HepG2 (cell line): ENCODE results near the gene HIBADH. TPM values are rescaled to one million over a fixed set of nuclear protein-coding genes. Genes with fewer than 3 reads are reported as not detected.
A peak's percentile ranks its signal among the peaks of the same experiment; 100 is the strongest.

Experiments
- AHR ChIP-seq: IDR thresholded peaks from 2 replicates; pipeline ENCODE4 v1.6.1; 2018; ENCODE audit warnings: missing genetic modification reagents, missing compliant biosample characterization
- FOXC1 ChIP-seq: sonication (generic); formaldehyde crosslinking; IDR thresholded peaks from 2 replicates; pipeline ENCODE4 v1.8.0; 2022; ENCODE audit warnings: mild to moderate bottlenecking, missing genetic modification reagents, borderline replicate concordance
- HNRNPH1 ChIP-seq: fragments of 200-400 bp; formaldehyde crosslinking; optimal IDR thresholded peaks from 2 replicates; pipeline ENCODE3; 2017; ENCODE audit warnings: mild to moderate bottlenecking, low read depth, low read length
- KLF12 ChIP-seq: sonication (generic); formaldehyde crosslinking; IDR thresholded peaks from 2 replicates; pipeline ENCODE4 v1.4.0; 2020; ENCODE audit warnings: missing genetic modification reagents, borderline replicate concordance
- MXI1 ChIP-seq: IDR thresholded peaks from 3 replicates; pipeline ENCODE4 v1.6.1; 2012; ENCODE audit warnings: low read depth, low read length, inconsistent platforms, borderline replicate concordance
- TEAD2 ChIP-seq: sonication (generic); formaldehyde crosslinking; IDR thresholded peaks from 2 replicates; pipeline ENCODE4 v1.9.0; 2021; ENCODE audit warnings: missing genetic modification reagents
- THAP9 ChIP-seq: sonication (generic); formaldehyde crosslinking; IDR thresholded peaks from 2 replicates; pipeline ENCODE4; 2020; ENCODE audit warnings: missing genetic modification reagents, mild to moderate bottlenecking, borderline replicate concordance
- USF2 ChIP-seq, 2 experiments: sonication (generic) in 1 of 2; formaldehyde crosslinking in 1 of 2; IDR thresholded peaks; 2 replicates each; pipeline versions ENCODE4 v1.5.1 to v1.6.1; 2011 to 2020; ENCODE audit warnings: borderline replicate concordance in 1 of 2, low read depth in 1 of 2, low read length in 1 of 2, mild to moderate bottlenecking in 1 of 2, missing genetic modification reagents in 1 of 2, moderate library complexity in 1 of 2
- ZBTB7B ChIP-seq: sonication (generic); formaldehyde crosslinking; IDR thresholded peaks from 2 replicates; pipeline ENCODE4 v1.4.0; 2020; ENCODE audit warnings: missing genetic modification reagents
- ZNF441 ChIP-seq: sonication (generic); formaldehyde crosslinking; IDR thresholded peaks from 2 replicates; pipeline ENCODE4 v1.7.0; 2021; ENCODE audit warnings: missing genetic modification reagents, borderline replicate concordance
- ZNF557 ChIP-seq: sonication (generic); formaldehyde crosslinking; IDR thresholded peaks from 2 replicates; pipeline ENCODE4 v1.4.0; 2020; ENCODE audit warnings: missing genetic modification reagents
- ZNF558 ChIP-seq: sonication (generic); formaldehyde crosslinking; IDR thresholded peaks from 2 replicates; pipeline ENCODE4 v1.9.0; 2022; ENCODE audit warnings: mild to moderate bottlenecking, missing genetic modification reagents, borderline replicate concordance
- ZNF607 ChIP-seq: sonication (generic); formaldehyde crosslinking; IDR thresholded peaks from 2 replicates; pipeline ENCODE4 v1.5.1; 2020; ENCODE audit warnings: missing genetic modification reagents, mild to moderate bottlenecking, borderline replicate concordance
- ZNF619 ChIP-seq: sonication (generic); formaldehyde crosslinking; IDR thresholded peaks from 2 replicates; pipeline ENCODE4 v1.4.0; 2020; ENCODE audit warnings: mild to moderate bottlenecking, missing genetic modification reagents
- ZNF691 ChIP-seq: sonication (generic); formaldehyde crosslinking; IDR thresholded peaks from 2 replicates; pipeline ENCODE4 v1.4.0; 2020; ENCODE audit warnings: missing genetic modification reagents, low read depth, mild to moderate bottlenecking, borderline replicate concordance
- polyA plus RNA-seq, 8 experiments: library from polyadenylated mRNA; depleted of rRNA in 3 of 8; stranded (reverse) in 7 of 8; unstranded in 1 of 8; fragments of >200 nt; fragmentation: Illumina TruSeq in 4 of 8; extraction: Trizol in 4 of 8; gene quantifications; 2 replicates each; pipeline versions ENCODE4 v1.2.1 to v1.2.3, GENCODE V29; 2011 to 2016; ENCODE audit warnings: low read depth in 4 of 8, missing spikeins in 1 of 8, mixed read lengths in 1 of 8; ENCODE audit not compliant: insufficient read depth in 1 of 8
- total RNA-seq, 5 experiments: library from RNA; depleted of rRNA; stranded (reverse); fragments of >200 nt; fragmentation: Illumina TruSeq; extraction: Trizol; gene quantifications; 2 replicates each; pipeline ENCODE4 v1.2.3, GENCODE V29; 2016; ENCODE audit warnings: low read depth in 1 of 5
- TF ChIP-seq, protein P1 (sequence below): sonication (generic); formaldehyde crosslinking; conservative IDR thresholded peaks from 2 replicates; pipeline ENCODE4 v1.4.0; 2020; ENCODE audit warnings: mild to moderate bottlenecking, missing genetic modification reagents, moderate library complexity
- TF ChIP-seq, protein P2 (sequence below): sonication (generic); formaldehyde crosslinking; IDR thresholded peaks from 2 replicates; pipeline ENCODE4 v1.5.0; 2020; ENCODE audit warnings: missing genetic modification reagents

HIBADH gene
- total and polyA plus RNA-seq, 2 of the 13 experiments (the other 11 are each of a cell fraction or from before 2014, with no cell fraction given), result 49.9 to 59.5 TPM

GRCh38 chr7:27662490-27663205, at the start of gene HIBADH (continued):
- no peak for TF ChIP-seq USF2 (IDR thresholded peaks at IDR 0.05; ENCODE audit: low read depth, low read length)
- no peak; the same call in 1 of the 2 replicates for TF ChIP-seq USF2 (CRISPR knock-in tag; IDR thresholded peaks at IDR 0.05; ENCODE audit: borderline replicate concordance)
- TF ChIP-seq MXI1, result peak; percentile 72; the same call in 1 of the 3 replicates
- TF ChIP-seq ZNF607 (CRISPR knock-in tag), result no peak
- TF ChIP-seq, protein P1, sequence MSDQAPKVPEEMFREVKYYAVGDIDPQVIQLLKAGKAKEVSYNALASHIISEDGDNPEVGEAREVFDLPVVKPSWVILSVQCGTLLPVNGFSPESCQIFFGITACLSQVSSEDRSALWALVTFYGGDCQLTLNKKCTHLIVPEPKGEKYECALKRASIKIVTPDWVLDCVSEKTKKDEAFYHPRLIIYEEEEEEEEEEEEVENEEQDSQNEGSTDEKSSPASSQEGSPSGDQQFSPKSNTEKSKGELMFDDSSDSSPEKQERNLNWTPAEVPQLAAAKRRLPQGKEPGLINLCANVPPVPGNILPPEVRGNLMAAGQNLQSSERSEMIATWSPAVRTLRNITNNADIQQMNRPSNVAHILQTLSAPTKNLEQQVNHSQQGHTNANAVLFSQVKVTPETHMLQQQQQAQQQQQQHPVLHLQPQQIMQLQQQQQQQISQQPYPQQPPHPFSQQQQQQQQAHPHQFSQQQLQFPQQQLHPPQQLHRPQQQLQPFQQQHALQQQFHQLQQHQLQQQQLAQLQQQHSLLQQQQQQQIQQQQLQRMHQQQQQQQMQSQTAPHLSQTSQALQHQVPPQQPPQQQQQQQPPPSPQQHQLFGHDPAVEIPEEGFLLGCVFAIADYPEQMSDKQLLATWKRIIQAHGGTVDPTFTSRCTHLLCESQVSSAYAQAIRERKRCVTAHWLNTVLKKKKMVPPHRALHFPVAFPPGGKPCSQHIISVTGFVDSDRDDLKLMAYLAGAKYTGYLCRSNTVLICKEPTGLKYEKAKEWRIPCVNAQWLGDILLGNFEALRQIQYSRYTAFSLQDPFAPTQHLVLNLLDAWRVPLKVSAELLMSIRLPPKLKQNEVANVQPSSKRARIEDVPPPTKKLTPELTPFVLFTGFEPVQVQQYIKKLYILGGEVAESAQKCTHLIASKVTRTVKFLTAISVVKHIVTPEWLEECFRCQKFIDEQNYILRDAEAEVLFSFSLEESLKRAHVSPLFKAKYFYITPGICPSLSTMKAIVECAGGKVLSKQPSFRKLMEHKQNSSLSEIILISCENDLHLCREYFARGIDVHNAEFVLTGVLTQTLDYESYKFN (CRISPR knock-in tag), result peak; percentile 63
- no peak for TF ChIP-seq TEAD2 (CRISPR knock-in tag)
- TF ChIP-seq AHR (CRISPR knock-in tag), result 0 out of 2 replicates have a peak, but pooled peaks have one; percentile 21
- TF ChIP-seq FOXC1, result peak; percentile 84
- TF ChIP-seq ZNF619 (CRISPR knock-in tag), result no peak
- no peak; the same call in 1 of the 2 replicates for TF ChIP-seq THAP9 (CRISPR knock-in tag)
- TF ChIP-seq, protein P2, sequence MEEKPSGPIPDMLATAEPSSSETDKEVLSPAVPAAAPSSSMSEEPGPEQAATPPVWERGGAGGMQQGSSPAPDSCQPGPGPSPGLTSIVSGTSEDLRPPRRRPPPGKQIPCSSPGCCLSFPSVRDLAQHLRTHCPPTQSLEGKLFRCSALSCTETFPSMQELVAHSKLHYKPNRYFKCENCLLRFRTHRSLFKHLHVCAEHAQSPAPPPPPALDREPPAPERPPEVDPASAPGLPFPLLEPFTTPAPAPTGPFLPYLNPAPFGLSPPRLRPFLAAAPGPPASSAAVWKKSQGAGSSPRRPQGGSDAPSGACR (CRISPR knock-in tag), result no peak; the same call in 1 of the 2 replicates
- no peak for TF ChIP-seq ZNF441 (CRISPR knock-in tag)
- TF ChIP-seq ZNF557 (CRISPR knock-in tag), result no peak
- peak; percentile 34; the same call in 1 of the 2 replicates for TF ChIP-seq ZNF558 (CRISPR knock-in tag)
- TF ChIP-seq ZBTB7B (CRISPR knock-in tag), result peak; percentile 29; the same call in 1 of the 2 replicates
- TF ChIP-seq KLF12 (CRISPR knock-in tag), result no peak; the same call in 1 of the 2 replicates
- no peak for TF ChIP-seq HNRNPH1
- no peak; the same call in none of the 2 replicates for TF ChIP-seq ZNF691
